Muscle layer of colon (tissue), 2 donors: Measurements from ENCODE around the gene TAF5L.

Experiments used
- H3K27ac ChIP-seq: one replicate; pipeline ENCODE4 v1.7.0; 2013; ENCODE audit warnings: low read depth, mild to moderate bottlenecking, low read length, moderate library complexity
- H3K27me3 ChIP-seq, 2 donors: one replicate each; pipeline ENCODE4 v1.7.0; 2013; ENCODE audit warnings: low read length in 2 of 2, mild to moderate bottlenecking in 2 of 2; ENCODE audit not compliant: insufficient read depth in 2 of 2, control insufficient read depth in 1 of 2
- H3K36me3 ChIP-seq: one replicate; pipeline ENCODE4 v1.7.0; 2013; ENCODE audit warnings: mild to moderate bottlenecking, low read length; ENCODE audit not compliant: insufficient read depth
- H3K4me1 ChIP-seq: one replicate; pipeline ENCODE4 v1.7.0; 2013; ENCODE audit warnings: mild to moderate bottlenecking, low read length; ENCODE audit not compliant: insufficient read depth
- H3K4me3 ChIP-seq, 2 donors: one replicate each; pipeline ENCODE4 v1.7.0; 2013; ENCODE audit warnings: low read length in 2 of 2, low read depth in 1 of 2, mild to moderate bottlenecking in 1 of 2, moderate library complexity in 1 of 2
- H3K9ac ChIP-seq: one replicate; pipeline ENCODE4 v1.7.0; 2013; ENCODE audit warnings: low read length
- H3K9me3 ChIP-seq: one replicate; pipeline ENCODE4 v1.7.0; 2013; ENCODE audit warnings: mild to moderate bottlenecking, low read length
- donor health status: abdominal sarcoma.
- donor health status: Adenocarcinoma of cecum.

TAF5L gene

GRCh38 chr1:229625915-229626831 lies at the start of gene TAF5L, which contains the start of gene URB2:
TAF5L (minus strand) TSS chr1:229626122; CDS start chr1:229614482, 11,640 bp downstream.
URB2 (plus strand) TSS chr1:229626247; CDS start chr1:229627634, 1,387 bp downstream.
- Histone ChIP-seq H3K27me3 (no peaks in the 10 kb centered on the region), H3K36me3 (no peaks in the 10 kb centered on the region), H3K27ac (peak within 1 kb of the TSS; percentile 82), H3K9me3 (no peaks in the 10 kb centered on the region), H3K4me1 (peaks cover 25% of the 10 kb centered on the region), H3K9ac (peak within 1 kb of the TSS; percentile 71), H3K4me3 (peak within 1 kb of the TSS; percentile 82 to 97)

GRCh38 chr1:229675396-229675795 lies 49.5 kb upstream of the TAF5L start:
- Histone ChIP-seq H3K4me1 (no peaks in the 10 kb centered on the region), H3K9me3 (no peaks in the 10 kb centered on the region), H3K27me3 (no peaks in the 10 kb centered on the region), H3K9ac (no peak overlapping the region), H3K4me3 (no peak overlapping the region), H3K36me3 (no peaks in the 10 kb centered on the region), H3K27ac (no peak overlapping the region)

GRCh38 chr1:229674042-229674441 lies 48.1 kb upstream of the TAF5L start:
- Histone ChIP-seq H3K4me3 (no peak overlapping the region), H3K9ac (no peak overlapping the region), H3K27me3 (no peaks in the 10 kb centered on the region), H3K27ac (no peak overlapping the region), H3K4me1 (peaks cover 5% of the 10 kb centered on the region), H3K9me3 (no peaks in the 10 kb centered on the region), H3K36me3 (no peaks in the 10 kb centered on the region)

GRCh38 chr1:229672246-229672645 lies 46.3 kb upstream of the TAF5L start:
- Histone ChIP-seq H3K9me3 (no peaks in the 10 kb centered on the region), H3K9ac (no peak overlapping the region), H3K27ac (no peak overlapping the region), H3K27me3 (no peaks in the 10 kb centered on the region), H3K4me1 (peaks cover 5% of the 10 kb centered on the region), H3K4me3 (no peak overlapping the region), H3K36me3 (no peaks in the 10 kb centered on the region)

- Histone ChIP-seq H3K4me3 (no peak overlapping the region), H3K36me3 (no peaks in the 10 kb centered on the region), H3K4me1 (peaks cover 5% of the 10 kb centered on the region), H3K9ac (no peak overlapping the region), H3K27me3 (no peaks in the 10 kb centered on the region), H3K9me3 (no peaks in the 10 kb centered on the region), H3K27ac (no peak overlapping the region)
These were observed 45.4 kb upstream of the TAF5L start for GRCh38 chr1:229671310-229671709.

- H3K9ac ChIP-seq: no peak overlapping the region
- H3K36me3 ChIP-seq: no peaks in the 10 kb centered on the region
- no peak overlapping the region for H3K4me3 ChIP-seq
- no peaks in the 10 kb centered on the region for H3K9me3 ChIP-seq
- H3K27ac ChIP-seq: no peak overlapping the region
- peaks cover 5% of the 10 kb centered on the region for H3K4me1 ChIP-seq
- no peaks in the 10 kb centered on the region for H3K27me3 ChIP-seq
These were observed 43.4 kb upstream of the TAF5L start for GRCh38 chr1:229669333-229669732.

GRCh38 chr1:229666585-229666984 lies 40.7 kb upstream of the TAF5L start:
- no peaks in the 10 kb centered on the region for H3K9me3 ChIP-seq
- no peak overlapping the region for H3K4me3 ChIP-seq
- H3K4me1 ChIP-seq: peaks cover 13% of the 10 kb centered on the region
- H3K36me3 ChIP-seq: no peaks in the 10 kb centered on the region
- no peaks in the 10 kb centered on the region for H3K27me3 ChIP-seq
- H3K27ac ChIP-seq: no peak overlapping the region
- no peak overlapping the region for H3K9ac ChIP-seq

- peaks cover 19% of the 10 kb centered on the region for H3K4me1 ChIP-seq
- H3K9ac ChIP-seq: no peak overlapping the region
- no peaks in the 10 kb centered on the region for H3K36me3 ChIP-seq
- no peaks in the 10 kb centered on the region for H3K27me3 ChIP-seq
- H3K9me3 ChIP-seq: no peaks in the 10 kb centered on the region
- no peak overlapping the region for H3K27ac ChIP-seq
- H3K4me3 ChIP-seq: no peak overlapping the region
These were observed 40.1 kb upstream of the TAF5L start for GRCh38 chr1:229665912-229666558.

GRCh38 chr1:229664133-229664689 lies 38.3 kb upstream of the TAF5L start:
- Histone ChIP-seq H3K9ac (no peak overlapping the region), H3K36me3 (peaks cover 4% of the 10 kb centered on the region), H3K27ac (no peak overlapping the region), H3K4me3 (no peak overlapping the region), H3K9me3 (no peaks in the 10 kb centered on the region), H3K4me1 (peaks cover 16% of the 10 kb centered on the region), H3K27me3 (no peaks in the 10 kb centered on the region)

GRCh38 chr1:229661897-229662296 lies 36.0 kb upstream of the TAF5L start:
- no peak overlapping the region for H3K27ac ChIP-seq
- H3K9me3 ChIP-seq: no peaks in the 10 kb centered on the region
- H3K27me3 ChIP-seq: no peaks in the 10 kb centered on the region
- H3K4me3 ChIP-seq: no peak overlapping the region
- H3K9ac ChIP-seq: no peak overlapping the region
- peaks cover 15% of the 10 kb centered on the region for H3K4me1 ChIP-seq
- H3K36me3 ChIP-seq: peaks cover 12% of the 10 kb centered on the region

- no peak overlapping the region for H3K4me3 ChIP-seq
- peaks cover 15% of the 10 kb centered on the region for H3K4me1 ChIP-seq
- no peak overlapping the region for H3K27ac ChIP-seq
- no peak overlapping the region for H3K9ac ChIP-seq
- no peaks in the 10 kb centered on the region for H3K27me3 ChIP-seq
- peaks cover 12% of the 10 kb centered on the region for H3K36me3 ChIP-seq
- no peaks in the 10 kb centered on the region for H3K9me3 ChIP-seq
These were observed 35.3 kb upstream of the TAF5L start for GRCh38 chr1:229661022-229661877.
